HepG2 (cell line): ENCODE measurements around the gene KCNMA1. TPM values are rescaled to one million over a fixed set of nuclear protein-coding genes. Genes with fewer than 3 reads are reported as not detected.

Experiments used
- ATAC-seq: fragments of 200-7000 bp; cut with Tn5 transposase; 3 replicates; pipeline ENCODE4 v1.9.1; 2020; ENCODE audit warnings: mild to moderate bottlenecking, moderate library complexity
- BruUV-seq: library from RNA; stranded (reverse); fragments of 400-500 nt; replicated peaks from 2 replicates; lab custom pipeline; 2021; lab: Mats Ljungman, UMichigan
- CTCF ChIA-PET: fragments of 300-600 bp; formaldehyde crosslinking; extraction: SDS; loops from one replicate; lab custom pipeline; 2021; ENCODE audit warnings: low total read pairs, inconsistent platforms, low intra/inter-chr PET ratio; lab: Yijun Ruan, JAX
- POLR2A ChIA-PET: fragments of 350-600 bp; sonication (Branson Sonifier 250); formaldehyde crosslinking; loops from one replicate; lab custom pipeline; 2020; ENCODE audit warnings: antibody characterized with exemption, inconsistent platforms; lab: Yijun Ruan, JAX
- DNase-seq: peaks from one replicate; pipeline ENCODE4 v3.0.0-alpha.2; 2015; ENCODE audit warnings: low spot score
- FAIRE-seq: peaks from 3 replicates; lab custom pipeline; 2011; peaks lifted over from hg19 to GRCh38; lab: Jason Lieb, UNC
- H2AFZ ChIP-seq: one replicate; pipeline ENCODE4 v1.6.1; 2011; ENCODE audit warnings: low read length, inconsistent platforms
- H3K27ac ChIP-seq: fragments of 300-600 bp; 3 replicates; pipeline ENCODE4 v1.8.0; 2011; ENCODE audit warnings: mixed run types, mild to moderate bottlenecking, mixed read lengths, low read length, inconsistent platforms; ENCODE audit not compliant: insufficient read depth; ENCODE audit errors: extremely low read length
- H3K27me3 ChIP-seq, 2 experiments: fragments of 200-600 bp in 1 of 2; 2 replicates in 1 of 2; 3 replicates in 1 of 2; pipeline versions ENCODE4 v1.6.0 to v1.8.0; 2011; ENCODE audit warnings: low read length in 2 of 2, mild to moderate bottlenecking in 2 of 2, moderate library complexity in 2 of 2, inconsistent platforms in 1 of 2; ENCODE audit not compliant: insufficient read depth in 2 of 2, control insufficient read depth in 1 of 2
- H3K36me3 ChIP-seq, 2 experiments: fragments of 200-600 bp in 1 of 2; replicated peaks in 1 of 2; 2 replicates in 1 of 2; 3 replicates in 1 of 2; pipeline versions ENCODE4 v1.5.1 to v1.8.0; 2011; ENCODE audit warnings: low read length in 2 of 2, inconsistent platforms in 1 of 2; ENCODE audit not compliant: insufficient read depth in 2 of 2, control insufficient read depth in 1 of 2
- H3K4me1 ChIP-seq: 2 replicates; pipeline ENCODE4 v1.5.1; 2012; ENCODE audit warnings: low read length, inconsistent platforms; ENCODE audit not compliant: insufficient read depth
- H3K4me2 ChIP-seq: 2 replicates; pipeline ENCODE4 v1.6.0; 2011; ENCODE audit warnings: low read depth, low read length, inconsistent platforms
- H3K4me3 ChIP-seq, 3 experiments: fragments of 200-600 bp in 1 of 3; sonication (generic), shearing (Covaris generic) in 1 of 3; replicated peaks in 1 of 3; 2 replicates each; pipeline ENCODE4 v1.5.1; 2011 to 2016; ENCODE audit warnings: low read length in 3 of 3, inconsistent platforms in 2 of 3, low read depth in 2 of 3, mild to moderate bottlenecking in 2 of 3, control low read depth in 1 of 3, mixed read lengths in 1 of 3; ENCODE audit not compliant: insufficient read depth in 1 of 3
- H3K79me2 ChIP-seq: one replicate; pipeline ENCODE4 v1.6.1; 2011; ENCODE audit warnings: low read length, inconsistent platforms; ENCODE audit not compliant: insufficient read depth
- H3K9ac ChIP-seq: 2 replicates; pipeline ENCODE4 v1.6.0; 2011; ENCODE audit warnings: mild to moderate bottlenecking, low read depth, low read length, inconsistent platforms; ENCODE audit not compliant: insufficient read depth
- H3K9me3 ChIP-seq: 2 replicates; pipeline ENCODE4 v1.5.1; 2012; ENCODE audit warnings: mild to moderate bottlenecking, low read length
- H4K20me1 ChIP-seq: 2 replicates; pipeline ENCODE4 v1.6.0; 2011; ENCODE audit warnings: inconsistent platforms, mild to moderate bottlenecking, low read length, moderate library complexity; ENCODE audit not compliant: insufficient read depth
- CEBPB ChIP-seq: IDR thresholded peaks from 2 replicates; pipeline ENCODE4 v1.6.1; 2011; ENCODE audit warnings: low read depth, low read length, improper control_type of control experiment, borderline replicate concordance
- HOXA9 ChIP-seq: sonication (generic); formaldehyde crosslinking; IDR thresholded peaks from 2 replicates; pipeline ENCODE4 v1.8.1; 2022; ENCODE audit warnings: missing genetic modification reagents, mild to moderate bottlenecking, moderate library complexity, borderline replicate concordance
- PHF5A ChIP-seq: IDR thresholded peaks from one replicate; pipeline ENCODE4 v1.6.1; 2018; ENCODE audit warnings: low read depth, missing genetic modification reagents; ENCODE audit not compliant: unreplicated experiment
- PPARG ChIP-seq: conservative IDR thresholded peaks from 2 replicates; pipeline ENCODE4 v1.6.1; 2016; ENCODE audit warnings: missing biosample characterization, missing genetic modification reagents
- ZBTB3 ChIP-seq: sonication (generic); formaldehyde crosslinking; IDR thresholded peaks from 2 replicates; pipeline ENCODE4 v1.4.0; 2020; ENCODE audit warnings: low read depth, mild to moderate bottlenecking, moderate library complexity, missing genetic modification reagents, borderline replicate concordance
- ZKSCAN1 ChIP-seq: fragments of 150-350 bp; IDR thresholded peaks from 2 replicates; pipeline ENCODE4 v1.6.1; 2014; ENCODE audit warnings: low read length
- ZNF30 ChIP-seq: sonication (generic); formaldehyde crosslinking; IDR thresholded peaks from 2 replicates; pipeline ENCODE4 v1.5.0; 2020; ENCODE audit warnings: mild to moderate bottlenecking, missing genetic modification reagents
- ZNF768 ChIP-seq: sonication (generic); formaldehyde crosslinking; IDR thresholded peaks from 2 replicates; pipeline ENCODE4 v1.4.0; 2020; ENCODE audit warnings: missing genetic modification reagents
- ZNF781 ChIP-seq: sonication (generic); formaldehyde crosslinking; IDR thresholded peaks from 2 replicates; pipeline ENCODE4 v1.5.1; 2020; ENCODE audit warnings: borderline replicate concordance, mild to moderate bottlenecking, missing genetic modification reagents; ENCODE audit errors: not compliant biosample characterization
- ZSCAN9 ChIP-seq: IDR thresholded peaks from 2 replicates; pipeline ENCODE4 v1.6.1; 2016; ENCODE audit warnings: borderline replicate concordance
- WGBS: methylation state at CpG from one replicate; pipeline ENCODE4 v1.1.6; 2017; ENCODE audit warnings: low lambda C conversion rate; 5-methylcytosine and 5-hydroxymethylcytosine counted together
- in situ Hi-C: cut with HindIII; loops from 2 replicates; pipeline ENCODE4 v1.10.0; 2017; ENCODE audit warnings: low pct_unique_long_range_greater_than_20kb; ENCODE audit not compliant: extremely low pct_ligation_motif_present
- intact Hi-C: fragments of 100-400 bp; cut with micrococcal nuclease; formaldehyde crosslinking; loops from one replicate; pipeline ENCODE4 v1.10.0; 2022; ENCODE audit not compliant: unreplicated experiment
- polyA plus RNA-seq, 8 experiments: library from polyadenylated mRNA; depleted of rRNA in 3 of 8; stranded (reverse) in 7 of 8; unstranded in 1 of 8; fragments of >200 nt; fragmentation: Illumina TruSeq in 4 of 8; extraction: Trizol in 4 of 8; gene quantifications; 2 replicates each; pipeline versions ENCODE4 v1.2.1 to v1.2.3, GENCODE V29; 2011 to 2016; ENCODE audit warnings: low read depth in 4 of 8, missing spikeins in 1 of 8, mixed read lengths in 1 of 8; ENCODE audit not compliant: insufficient read depth in 1 of 8
- total RNA-seq, 5 experiments: library from RNA; depleted of rRNA; stranded (reverse); fragments of >200 nt; fragmentation: Illumina TruSeq; extraction: Trizol; gene quantifications; 2 replicates each; pipeline ENCODE4 v1.2.3, GENCODE V29; 2016; ENCODE audit warnings: low read depth in 1 of 5
- TF ChIP-seq, protein P1 (sequence below): sonication (generic); formaldehyde crosslinking; IDR thresholded peaks from 2 replicates; pipeline ENCODE4 v1.8.0; 2022; ENCODE audit warnings: missing genetic modification reagents, mild to moderate bottlenecking, inconsistent platforms, borderline replicate concordance
- TF ChIP-seq, protein P2 (sequence below): fragments of 450-650 bp; IDR thresholded peaks from 2 replicates; pipeline ENCODE4 v1.6.1; 2017; ENCODE audit warnings: mild to moderate bottlenecking

The KCNMA1 gene
- total and polyA plus RNA-seq, 2 of the 13 experiments (the other 11 are each of a cell fraction or from before 2014, with no cell fraction given), result 0.02 TPM; not detected in 1

DNA sequence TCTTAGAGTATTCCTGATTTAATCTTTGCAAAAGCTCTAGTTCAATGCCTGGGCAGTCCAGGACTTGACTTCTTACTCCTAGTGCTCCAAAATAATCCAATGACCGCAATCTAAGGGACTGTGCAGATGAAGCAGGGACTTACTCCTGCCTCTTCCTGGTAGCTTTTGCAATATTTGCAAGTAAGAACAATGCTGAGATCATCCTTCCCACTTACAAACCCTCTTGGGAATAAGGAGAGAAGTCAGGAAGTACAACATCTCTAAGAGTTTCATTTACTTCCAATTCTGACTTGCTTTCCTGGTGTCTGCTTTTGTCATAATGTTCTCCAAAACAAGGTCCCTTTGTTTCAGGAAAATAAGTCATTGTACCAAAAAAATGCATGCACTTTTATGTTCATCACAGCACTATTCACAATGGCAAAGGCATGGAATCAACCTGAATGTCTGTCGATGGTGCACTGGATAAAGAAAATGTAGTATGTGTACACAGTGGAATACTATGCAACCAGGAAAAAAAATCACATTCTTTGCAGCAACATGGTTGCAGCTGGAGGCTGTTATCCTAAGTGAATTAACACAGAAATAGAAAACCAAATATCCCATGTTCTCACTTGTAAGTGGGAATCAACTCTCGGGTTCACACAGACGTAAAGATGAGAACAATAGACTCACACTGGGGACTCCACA is 7.1 kb upstream of the KCNMA1 start:
- no peak for ATAC-seq
- Histone ChIP-seq H3K4me2 (no peak overlapping the region), H3K27me3 (peaks cover 0 to 5% of the 10 kb centered on the region in 2 experiments; a peak in 2 of 5 replicates), H3K27ac (no peak overlapping the region), H3K79me2 (no peaks in the 10 kb centered on the region), H3K9me3 (no peaks in the 10 kb centered on the region), H3K4me1 (peaks cover 7% of the 10 kb centered on the region), H4K20me1 (no peaks in the 10 kb centered on the region), H3K36me3 (no peaks in the 10 kb centered on the region), H3K4me3 (no peak overlapping the region), H2AFZ (no peak overlapping the region), H3K9ac (no peak overlapping the region)
- DNase-seq, result no peak
- BruUV-seq, result no TSS peak
- no peak for FAIRE-seq
- WGBS, result 19% methylated on average over 4 of the region's 4 CpGs
- intact Hi-C loops (loop anchor here (1.0 to 5.0 kb wide), 2 partner anchors 252 to 470 kb away; no protein-coding TSS in a partner anchor), in situ Hi-C loops (loop anchor here (5.0 to 10.0 kb wide), 4 partner anchors 150 to 467 kb away; no protein-coding TSS in a partner anchor)
- ChIA-PET CTCF (interaction anchor here (1.0 to 4.8 kb wide), 4 partner anchors 253 to 479 kb away, joined by 3 to 77 read pairs (median 19); no protein-coding TSS in a partner anchor), POLR2A (no interaction called here)
- TF ChIP-seq, protein P1, sequence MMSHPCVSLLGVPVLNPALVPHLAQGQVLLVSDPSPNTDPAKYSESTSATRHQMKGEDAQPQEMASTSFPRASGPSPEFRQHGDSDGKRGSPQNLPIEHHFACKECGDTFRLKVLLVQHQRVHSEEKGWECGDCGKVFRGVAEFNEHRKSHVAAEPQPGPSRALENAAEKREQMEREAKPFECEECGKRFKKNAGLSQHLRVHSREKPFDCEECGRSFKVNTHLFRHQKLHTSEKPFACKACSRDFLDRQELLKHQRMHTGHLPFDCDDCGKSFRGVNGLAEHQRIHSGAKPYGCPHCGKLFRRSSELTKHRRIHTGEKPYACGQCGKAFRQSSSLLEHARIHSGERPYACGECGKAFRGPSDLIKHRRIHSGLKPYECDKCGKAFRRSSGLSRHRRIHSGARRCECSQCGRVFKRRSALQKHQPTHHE (CRISPR knock-in tag), result no peak
- no peak for TF ChIP-seq ZNF30 (CRISPR knock-in tag)
- TF ChIP-seq PPARG (CRISPR knock-in tag), result no peak
- TF ChIP-seq ZNF781, result no peak
- TF ChIP-seq, protein P2, sequence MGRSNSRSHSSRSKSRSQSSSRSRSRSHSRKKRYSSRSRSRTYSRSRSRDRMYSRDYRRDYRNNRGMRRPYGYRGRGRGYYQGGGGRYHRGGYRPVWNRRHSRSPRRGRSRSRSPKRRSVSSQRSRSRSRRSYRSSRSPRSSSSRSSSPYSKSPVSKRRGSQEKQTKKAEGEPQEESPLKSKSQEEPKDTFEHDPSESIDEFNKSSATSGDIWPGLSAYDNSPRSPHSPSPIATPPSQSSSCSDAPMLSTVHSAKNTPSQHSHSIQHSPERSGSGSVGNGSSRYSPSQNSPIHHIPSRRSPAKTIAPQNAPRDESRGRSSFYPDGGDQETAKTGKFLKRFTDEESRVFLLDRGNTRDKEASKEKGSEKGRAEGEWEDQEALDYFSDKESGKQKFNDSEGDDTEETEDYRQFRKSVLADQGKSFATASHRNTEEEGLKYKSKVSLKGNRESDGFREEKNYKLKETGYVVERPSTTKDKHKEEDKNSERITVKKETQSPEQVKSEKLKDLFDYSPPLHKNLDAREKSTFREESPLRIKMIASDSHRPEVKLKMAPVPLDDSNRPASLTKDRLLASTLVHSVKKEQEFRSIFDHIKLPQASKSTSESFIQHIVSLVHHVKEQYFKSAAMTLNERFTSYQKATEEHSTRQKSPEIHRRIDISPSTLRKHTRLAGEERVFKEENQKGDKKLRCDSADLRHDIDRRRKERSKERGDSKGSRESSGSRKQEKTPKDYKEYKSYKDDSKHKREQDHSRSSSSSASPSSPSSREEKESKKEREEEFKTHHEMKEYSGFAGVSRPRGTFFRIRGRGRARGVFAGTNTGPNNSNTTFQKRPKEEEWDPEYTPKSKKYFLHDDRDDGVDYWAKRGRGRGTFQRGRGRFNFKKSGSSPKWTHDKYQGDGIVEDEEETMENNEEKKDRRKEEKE, result no peak
- no peak for TF ChIP-seq ZSCAN9 (CRISPR knock-in tag)
- TF ChIP-seq PHF5A, result no peak
- no peak for TF ChIP-seq CEBPB
- no peak for TF ChIP-seq ZNF768 (CRISPR knock-in tag)
- TF ChIP-seq HOXA9 (CRISPR knock-in tag), result no peak
- TF ChIP-seq ZKSCAN1, result no peak
- no peak for TF ChIP-seq ZBTB3 (CRISPR knock-in tag)
